Stimulated activated CD4-positive, alpha-beta T cell treated with anti-CD3 and anti-CD28 coated beads, Interleukin-1b, Interleukin-23, amount 100 ng/mL, for 48 hours (primary cell): ENCODE data around the gene TMEM258.

Experiments
- DNase-seq: peaks from one replicate; pipeline ENCODE4 v3.0.0-alpha.2; 2020

The TMEM258 gene

GRCh38 chr11:61774411-61774810, 18.0 kb downstream of the TMEM258 start:
- DNase-seq = no peak

GRCh38 chr11:61773809-61774208, 18.6 kb downstream of the TMEM258 start:
- DNase-seq = no peak

GRCh38 chr11:61773356-61773755, 19.0 kb downstream of the TMEM258 start:
- DNase-seq = no peak

GRCh38 chr11:61771985-61772455, 20.4 kb downstream of the TMEM258 start:
- no peak for DNase-seq

GRCh38 chr11:61771195-61771894, 21.1 kb downstream of the TMEM258 start:
- no peak for DNase-seq

- no peak for DNase-seq
Observed at GRCh38 chr11:61769946-61770683, 22.3 kb downstream of the TMEM258 start.

GRCh38 chr11:61769169-61769920, 23.1 kb downstream of the TMEM258 start:
- no peak for DNase-seq

- DNase-seq = no peak
Observed at GRCh38 chr11:61768376-61769076, 23.9 kb downstream of the TMEM258 start.

- no peak for DNase-seq
Observed at GRCh38 chr11:61766353-61766841, 26.0 kb downstream of the TMEM258 start.

- no peak for DNase-seq
Observed at GRCh38 chr11:61765550-61766253, 26.7 kb downstream of the TMEM258 start.

GRCh38 chr11:61764606-61765260, 27.7 kb downstream of the TMEM258 start:
- DNase-seq = no peak

GRCh38 chr11:61763930-61764605, 28.3 kb downstream of the TMEM258 start:
- no peak for DNase-seq

- DNase-seq = no peak
Observed at GRCh38 chr11:61762798-61763197, 29.6 kb downstream of the TMEM258 start.

- no peak for DNase-seq
Observed at GRCh38 chr11:61762223-61762615, 30.2 kb downstream of the TMEM258 start.

GRCh38 chr11:61761440-61762222, 30.8 kb downstream of the TMEM258 start:
- DNase-seq = no peak

- DNase-seq = no peak
Observed at GRCh38 chr11:61760946-61761345, 31.5 kb downstream of the TMEM258 start.

GRCh38 chr11:61757213-61757862, 35.1 kb downstream of the TMEM258 start:
- no peak for DNase-seq

- peak; percentile 27 for DNase-seq
Observed at GRCh38 chr11:61756452-61757212, 35.8 kb downstream of the TMEM258 start.

GRCh38 chr11:61756147-61756451, 36.3 kb downstream of the TMEM258 start:
- no peak for DNase-seq
